ENCODE results near the gene PRKCE.
"Not testable (repeated sequence)": the region's sequence is repeated elsewhere in the genome, so short reads cannot be mapped to it uniquely, and the experiment has no call there.

PRKCE gene

DNA sequence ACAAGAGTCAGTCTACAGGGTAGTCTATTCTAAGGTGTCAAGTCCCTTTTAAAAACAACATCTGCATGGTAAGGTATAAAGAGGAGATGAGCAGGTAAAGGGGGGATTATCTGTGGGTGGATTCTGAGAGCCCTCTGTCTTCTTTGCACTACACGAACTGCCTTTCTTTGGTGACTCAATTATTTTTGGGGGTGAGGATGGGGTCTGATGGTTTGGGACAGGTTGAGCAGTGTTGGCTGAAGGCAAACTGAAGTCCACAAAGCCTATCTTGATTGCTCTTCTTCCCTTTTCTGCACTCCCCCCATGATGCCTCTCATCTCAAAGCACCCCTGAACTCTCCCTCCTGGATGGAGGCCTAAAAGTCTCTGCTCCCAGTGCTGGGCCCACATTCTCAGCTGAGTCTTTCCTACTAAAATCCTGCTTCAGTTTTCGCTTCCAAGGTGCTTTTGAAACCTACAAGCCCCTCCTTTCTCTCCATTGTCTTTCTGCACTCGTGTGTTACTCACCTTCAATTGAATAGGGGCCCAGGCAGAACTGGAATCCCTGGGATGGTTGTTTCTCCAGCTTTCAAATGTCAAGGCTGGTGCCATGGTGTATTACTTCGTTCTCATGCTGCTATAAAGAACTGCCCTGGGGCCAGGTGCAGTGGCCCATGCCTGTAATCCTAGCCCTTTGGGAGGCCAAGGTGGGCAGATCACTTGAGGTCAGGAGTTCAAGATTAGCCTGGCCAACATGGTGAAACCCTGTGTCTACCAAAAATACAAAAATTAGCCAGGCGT lies 64.3 kb downstream of the PRKCE start:
- no peak for DNase-seq (ENCODE audit: low read depth)
- TF ChIP-seq, protein P1, sequence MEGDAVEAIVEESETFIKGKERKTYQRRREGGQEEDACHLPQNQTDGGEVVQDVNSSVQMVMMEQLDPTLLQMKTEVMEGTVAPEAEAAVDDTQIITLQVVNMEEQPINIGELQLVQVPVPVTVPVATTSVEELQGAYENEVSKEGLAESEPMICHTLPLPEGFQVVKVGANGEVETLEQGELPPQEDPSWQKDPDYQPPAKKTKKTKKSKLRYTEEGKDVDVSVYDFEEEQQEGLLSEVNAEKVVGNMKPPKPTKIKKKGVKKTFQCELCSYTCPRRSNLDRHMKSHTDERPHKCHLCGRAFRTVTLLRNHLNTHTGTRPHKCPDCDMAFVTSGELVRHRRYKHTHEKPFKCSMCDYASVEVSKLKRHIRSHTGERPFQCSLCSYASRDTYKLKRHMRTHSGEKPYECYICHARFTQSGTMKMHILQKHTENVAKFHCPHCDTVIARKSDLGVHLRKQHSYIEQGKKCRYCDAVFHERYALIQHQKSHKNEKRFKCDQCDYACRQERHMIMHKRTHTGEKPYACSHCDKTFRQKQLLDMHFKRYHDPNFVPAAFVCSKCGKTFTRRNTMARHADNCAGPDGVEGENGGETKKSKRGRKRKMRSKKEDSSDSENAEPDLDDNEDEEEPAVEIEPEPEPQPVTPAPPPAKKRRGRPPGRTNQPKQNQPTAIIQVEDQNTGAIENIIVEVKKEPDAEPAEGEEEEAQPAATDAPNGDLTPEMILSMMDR (conservative IDR thresholded peaks at IDR 0.05; ENCODE audit: control insufficient read depth, insufficient read depth, low read depth, low read length): no peak
- H3K4me3 ChIP-seq (ENCODE audit: control insufficient read depth, low read depth, low read length): no peak overlapping the region

DNA sequence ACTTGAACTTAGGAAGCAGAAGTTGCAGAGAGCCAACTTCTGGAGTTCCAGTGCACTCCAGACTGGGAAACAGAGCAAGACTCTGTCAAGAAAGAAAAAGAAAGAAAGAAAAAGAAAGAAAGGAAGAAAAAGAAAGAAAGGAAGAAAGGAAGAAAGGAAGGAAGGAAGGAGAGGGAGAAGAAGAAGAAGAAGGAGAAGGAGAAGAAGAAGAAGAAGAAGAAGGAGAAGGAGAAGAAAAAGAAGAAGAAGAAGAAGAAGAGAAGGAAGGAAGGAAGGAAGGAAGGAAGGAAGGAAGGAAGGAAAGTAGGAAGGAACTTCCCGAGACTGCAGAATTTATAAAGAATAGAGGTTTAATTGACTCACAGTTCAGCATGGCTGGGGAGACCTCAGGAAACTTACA lies 65.0 kb downstream of the PRKCE start:
- not testable (repeated sequence) for DNase-seq (ENCODE audit: low read depth); H3K4me3 ChIP-seq (ENCODE audit: control insufficient read depth, low read depth, low read length)

DNA sequence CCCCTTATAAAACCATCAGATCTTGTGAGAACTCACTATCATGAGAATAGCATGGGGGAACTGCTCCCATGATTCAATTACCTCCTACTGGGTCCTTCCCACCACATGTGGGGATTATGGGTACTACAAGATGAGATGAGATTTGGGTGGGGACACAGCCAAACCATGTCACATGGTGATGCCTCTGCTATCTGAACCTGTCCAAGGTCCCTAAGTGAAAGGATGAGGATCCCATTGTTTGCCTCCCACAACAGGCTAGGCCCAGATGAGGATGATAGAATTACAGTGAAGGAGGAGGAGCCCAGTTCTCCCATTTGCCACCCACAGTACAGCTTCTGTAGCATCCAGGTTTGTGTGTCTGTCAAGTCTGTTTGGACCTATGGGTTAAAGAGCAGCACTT lies 65.4 kb downstream of the PRKCE start:
- TF ChIP-seq, protein P1 (conservative IDR thresholded peaks at IDR 0.05; ENCODE audit: control insufficient read depth, insufficient read depth, low read depth, low read length): no peak
- no peak overlapping the region for H3K4me3 ChIP-seq (ENCODE audit: control insufficient read depth, low read depth, low read length)
- DNase-seq (ENCODE audit: low read depth): no peak

DNA sequence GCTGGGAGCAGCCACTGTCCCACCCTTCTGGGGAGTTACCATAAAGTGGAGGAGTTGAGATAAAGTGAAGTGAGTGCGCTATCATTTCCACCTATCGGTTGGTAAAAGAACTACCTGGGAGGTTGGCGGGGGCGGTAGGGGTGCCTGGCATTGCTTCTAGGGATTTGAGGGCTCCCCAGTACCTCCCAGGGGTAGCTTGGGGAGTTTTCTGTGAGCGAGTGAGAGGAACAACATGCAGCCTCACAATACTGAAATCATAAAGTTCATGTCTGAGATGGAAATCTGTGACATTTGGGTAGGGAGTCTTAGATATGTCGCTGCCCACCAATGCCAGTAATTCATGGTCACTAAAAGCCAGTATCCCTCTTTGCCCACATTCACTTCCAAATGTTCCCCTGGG lies 68.7 kb downstream of the PRKCE start:
- no peak overlapping the region for H3K4me3 ChIP-seq (ENCODE audit: control insufficient read depth, low read depth, low read length)
- TF ChIP-seq, protein P1 (conservative IDR thresholded peaks at IDR 0.05; ENCODE audit: control insufficient read depth, insufficient read depth, low read depth, low read length): no peak
- no peak for DNase-seq (ENCODE audit: low read depth)

DNA sequence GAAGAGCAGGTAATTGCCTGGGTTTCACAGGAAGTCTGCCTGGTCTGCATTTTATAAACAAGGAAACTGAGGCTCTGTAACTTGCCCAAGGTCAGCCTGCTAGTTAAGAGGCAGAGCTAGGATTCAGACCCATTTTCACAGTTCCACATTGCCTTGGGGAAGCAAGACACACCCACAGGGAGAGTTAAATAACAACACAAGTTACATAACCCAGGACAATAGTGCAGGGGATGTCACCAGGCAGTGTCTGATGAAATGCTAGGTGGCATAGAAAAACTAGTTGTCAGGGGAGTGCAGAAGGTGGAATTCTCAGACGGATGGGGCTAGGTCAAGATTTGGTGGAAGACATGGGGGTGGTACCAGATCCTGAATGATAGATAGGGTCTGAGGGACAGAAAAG lies 69.7 kb downstream of the PRKCE start:
- TF ChIP-seq, protein P1 (conservative IDR thresholded peaks at IDR 0.05; ENCODE audit: control insufficient read depth, insufficient read depth, low read depth, low read length): no peak
- H3K4me3 ChIP-seq (ENCODE audit: control insufficient read depth, low read depth, low read length): no peak overlapping the region
- DNase-seq (ENCODE audit: low read depth): no peak

DNA sequence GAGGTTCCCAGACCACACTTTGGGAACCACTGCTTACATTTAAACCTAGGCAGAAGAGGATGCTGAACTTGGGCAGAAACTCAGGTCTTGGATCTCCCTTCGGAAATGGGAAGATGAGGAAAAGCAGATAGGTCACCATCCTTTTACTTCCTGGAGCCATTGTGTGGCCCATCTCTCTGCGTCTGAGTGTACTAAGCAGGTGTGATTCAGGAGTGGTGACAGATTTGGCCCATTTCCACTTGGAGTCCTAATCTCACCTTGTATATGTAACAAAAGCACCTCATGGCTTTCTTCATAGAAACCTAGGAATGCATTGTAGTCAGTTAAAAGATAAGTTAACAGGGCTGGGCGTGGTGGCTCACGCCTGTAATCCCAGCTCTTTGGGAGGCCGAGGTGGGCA lies 71.0 kb downstream of the PRKCE start:
- no peak overlapping the region for H3K4me3 ChIP-seq (ENCODE audit: control insufficient read depth, low read depth, low read length)
- TF ChIP-seq, protein P1 (conservative IDR thresholded peaks at IDR 0.05; ENCODE audit: control insufficient read depth, insufficient read depth, low read depth, low read length): no peak

DNA sequence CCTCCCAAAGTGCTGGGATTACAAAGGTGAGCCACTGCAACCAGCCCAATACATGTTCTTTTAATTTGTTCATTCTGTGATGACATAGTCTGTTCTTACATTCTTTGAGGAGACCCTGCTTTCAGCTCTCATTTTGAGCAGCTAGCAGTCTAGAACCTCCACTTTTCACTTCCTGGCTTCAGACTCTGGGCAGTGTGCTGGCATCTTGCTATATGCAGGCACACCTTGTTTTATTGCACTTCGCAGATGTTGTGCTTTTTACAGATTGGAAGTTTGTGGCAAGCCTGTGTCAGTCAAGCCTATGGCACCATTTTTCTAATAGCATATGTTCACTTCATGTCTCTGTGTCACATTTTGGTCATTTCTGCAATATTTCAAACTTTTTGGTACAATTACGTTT lies 72.4 kb downstream of the PRKCE start:
- H3K4me3 ChIP-seq (ENCODE audit: control insufficient read depth, low read depth, low read length): no peak overlapping the region
- DNase-seq (ENCODE audit: low read depth): no peak
- TF ChIP-seq, protein P1 (conservative IDR thresholded peaks at IDR 0.05; ENCODE audit: control insufficient read depth, insufficient read depth, low read depth, low read length): no peak

More for the DNA sequence above, 71.0 kb downstream of the PRKCE start:
- DNase-seq (ENCODE audit: low read depth): no peak
